ENCODE data around the gene JMJD8. TPM values are rescaled to one million over a fixed set of nuclear protein-coding genes. Genes with fewer than 3 reads are reported as not detected.

JMJD8 gene
- total and polyA plus RNA-seq, 2 experiments from 2014 or later, result 48.5 to 82.5 TPM

GRCh38 chr16:673399-673991 is 10.6 kb downstream of the JMJD8 start (continued):
- TF ChIP-seq, protein P1, sequence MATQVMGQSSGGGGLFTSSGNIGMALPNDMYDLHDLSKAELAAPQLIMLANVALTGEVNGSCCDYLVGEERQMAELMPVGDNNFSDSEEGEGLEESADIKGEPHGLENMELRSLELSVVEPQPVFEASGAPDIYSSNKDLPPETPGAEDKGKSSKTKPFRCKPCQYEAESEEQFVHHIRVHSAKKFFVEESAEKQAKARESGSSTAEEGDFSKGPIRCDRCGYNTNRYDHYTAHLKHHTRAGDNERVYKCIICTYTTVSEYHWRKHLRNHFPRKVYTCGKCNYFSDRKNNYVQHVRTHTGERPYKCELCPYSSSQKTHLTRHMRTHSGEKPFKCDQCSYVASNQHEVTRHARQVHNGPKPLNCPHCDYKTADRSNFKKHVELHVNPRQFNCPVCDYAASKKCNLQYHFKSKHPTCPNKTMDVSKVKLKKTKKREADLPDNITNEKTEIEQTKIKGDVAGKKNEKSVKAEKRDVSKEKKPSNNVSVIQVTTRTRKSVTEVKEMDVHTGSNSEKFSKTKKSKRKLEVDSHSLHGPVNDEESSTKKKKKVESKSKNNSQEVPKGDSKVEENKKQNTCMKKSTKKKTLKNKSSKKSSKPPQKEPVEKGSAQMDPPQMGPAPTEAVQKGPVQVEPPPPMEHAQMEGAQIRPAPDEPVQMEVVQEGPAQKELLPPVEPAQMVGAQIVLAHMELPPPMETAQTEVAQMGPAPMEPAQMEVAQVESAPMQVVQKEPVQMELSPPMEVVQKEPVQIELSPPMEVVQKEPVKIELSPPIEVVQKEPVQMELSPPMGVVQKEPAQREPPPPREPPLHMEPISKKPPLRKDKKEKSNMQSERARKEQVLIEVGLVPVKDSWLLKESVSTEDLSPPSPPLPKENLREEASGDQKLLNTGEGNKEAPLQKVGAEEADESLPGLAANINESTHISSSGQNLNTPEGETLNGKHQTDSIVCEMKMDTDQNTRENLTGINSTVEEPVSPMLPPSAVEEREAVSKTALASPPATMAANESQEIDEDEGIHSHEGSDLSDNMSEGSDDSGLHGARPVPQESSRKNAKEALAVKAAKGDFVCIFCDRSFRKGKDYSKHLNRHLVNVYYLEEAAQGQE (IDR thresholded peaks at IDR 0.05; ENCODE audit: unreplicated experiment), result no peak
- no peak for TF ChIP-seq STAT1 (IDR thresholded peaks at IDR 0.05; ENCODE audit: unreplicated experiment)
- TF ChIP-seq, protein P2, sequence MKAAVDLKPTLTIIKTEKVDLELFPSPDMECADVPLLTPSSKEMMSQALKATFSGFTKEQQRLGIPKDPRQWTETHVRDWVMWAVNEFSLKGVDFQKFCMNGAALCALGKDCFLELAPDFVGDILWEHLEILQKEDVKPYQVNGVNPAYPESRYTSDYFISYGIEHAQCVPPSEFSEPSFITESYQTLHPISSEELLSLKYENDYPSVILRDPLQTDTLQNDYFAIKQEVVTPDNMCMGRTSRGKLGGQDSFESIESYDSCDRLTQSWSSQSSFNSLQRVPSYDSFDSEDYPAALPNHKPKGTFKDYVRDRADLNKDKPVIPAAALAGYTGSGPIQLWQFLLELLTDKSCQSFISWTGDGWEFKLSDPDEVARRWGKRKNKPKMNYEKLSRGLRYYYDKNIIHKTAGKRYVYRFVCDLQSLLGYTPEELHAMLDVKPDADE (IDR thresholded peaks at IDR 0.05), result no peak
- no peak for TF ChIP-seq CREB1 (CRISPR knock-in tag; IDR thresholded peaks at IDR 0.05; ENCODE audit: low read depth)
- no peak for TF ChIP-seq ZNF331 (CRISPR knock-in tag; IDR thresholded peaks at IDR 0.05; ENCODE audit: low read depth)
- no peak for TF ChIP-seq JUNB (IDR thresholded peaks at IDR 0.05; ENCODE audit: unreplicated experiment)
- no peak for TF ChIP-seq POLR2AphosphoS5 (IDR thresholded peaks at IDR 0.05; ENCODE audit: low read depth)
- TF ChIP-seq, protein P3, sequence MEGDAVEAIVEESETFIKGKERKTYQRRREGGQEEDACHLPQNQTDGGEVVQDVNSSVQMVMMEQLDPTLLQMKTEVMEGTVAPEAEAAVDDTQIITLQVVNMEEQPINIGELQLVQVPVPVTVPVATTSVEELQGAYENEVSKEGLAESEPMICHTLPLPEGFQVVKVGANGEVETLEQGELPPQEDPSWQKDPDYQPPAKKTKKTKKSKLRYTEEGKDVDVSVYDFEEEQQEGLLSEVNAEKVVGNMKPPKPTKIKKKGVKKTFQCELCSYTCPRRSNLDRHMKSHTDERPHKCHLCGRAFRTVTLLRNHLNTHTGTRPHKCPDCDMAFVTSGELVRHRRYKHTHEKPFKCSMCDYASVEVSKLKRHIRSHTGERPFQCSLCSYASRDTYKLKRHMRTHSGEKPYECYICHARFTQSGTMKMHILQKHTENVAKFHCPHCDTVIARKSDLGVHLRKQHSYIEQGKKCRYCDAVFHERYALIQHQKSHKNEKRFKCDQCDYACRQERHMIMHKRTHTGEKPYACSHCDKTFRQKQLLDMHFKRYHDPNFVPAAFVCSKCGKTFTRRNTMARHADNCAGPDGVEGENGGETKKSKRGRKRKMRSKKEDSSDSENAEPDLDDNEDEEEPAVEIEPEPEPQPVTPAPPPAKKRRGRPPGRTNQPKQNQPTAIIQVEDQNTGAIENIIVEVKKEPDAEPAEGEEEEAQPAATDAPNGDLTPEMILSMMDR (conservative IDR thresholded peaks at IDR 0.05; ENCODE audit: low read depth in 2 of 2), result no peak
- TF ChIP-seq EZH2 (IDR thresholded peaks at IDR 0.05; ENCODE audit: low read depth, unreplicated experiment), result no peak

DNA sequence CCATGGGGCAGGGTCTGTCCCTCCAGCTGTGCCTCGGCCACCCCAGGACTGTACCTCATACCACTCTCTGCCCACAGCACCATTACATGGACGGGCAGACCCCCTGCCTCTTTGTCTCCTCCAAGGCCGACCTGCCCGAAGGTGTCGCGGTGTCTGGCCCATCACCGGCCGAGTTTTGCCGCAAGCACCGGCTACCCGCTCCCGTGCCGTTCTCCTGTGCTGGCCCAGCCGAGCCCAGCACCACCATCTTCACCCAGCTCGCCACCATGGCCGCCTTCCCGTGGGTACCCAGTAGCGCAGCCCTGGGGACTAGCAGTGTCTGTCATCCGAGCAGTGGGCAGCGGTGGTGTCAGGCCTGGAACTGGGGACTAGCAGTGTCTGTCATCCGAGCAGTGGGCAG is 11.3 kb downstream of the JMJD8 start:
- no peak overlapping the region for H3K4me3 Mint-ChIP-seq
- Histone ChIP-seq H3F3A (replicated peaks; ENCODE audit: low read depth) (peaks cover 17% of the 10 kb centered on the region; the same call in 1 of the 2 replicates), H3K4me2 (no peak overlapping the region), H3K79me2 (replicated peaks; ENCODE audit: insufficient read depth) (peaks cover 16% of the 10 kb centered on the region), H3K4me1 (ENCODE audit: insufficient read depth) (peaks cover 11% of the 10 kb centered on the region; the same call in 1 of the 2 replicates), H2AFZ (no peak overlapping the region), H3K36me3 (ENCODE audit: insufficient read depth) (peaks cover 11% of the 10 kb centered on the region; the same call in 1 of the 2 replicates), H3K27ac (ENCODE audit: low read depth) (no peak overlapping the region), H3K9me2 (ENCODE audit: insufficient read depth) (no peaks in the 10 kb centered on the region), H4K20me1 (replicated peaks; ENCODE audit: insufficient read depth) (peaks cover 3% of the 10 kb centered on the region), H3K27me3 (ENCODE audit: insufficient read depth) (no peaks in the 10 kb centered on the region), H3K4me3 (no peak overlapping the region)
- H3K9me3 Mint-ChIP-seq, result no peaks in the 10 kb centered on the region
- H3K4me1 Mint-ChIP-seq, result peaks cover 12% of the 10 kb centered on the region; the same call in 2 of the 3 replicates
- H3K27me3 Mint-ChIP-seq (ENCODE audit: insufficient read depth, low read depth, poor library complexity), result peaks cover 6% of the 10 kb centered on the region
- no peak overlapping the region for H3K27ac Mint-ChIP-seq
- H3K36me3 Mint-ChIP-seq (ENCODE audit: low read depth), result peaks cover 21% of the 10 kb centered on the region
- no peak for DNase-seq (ENCODE audit: low spot score)
- ATAC-seq, result no peak
- TF ChIP-seq, protein P1 (IDR thresholded peaks at IDR 0.05; ENCODE audit: unreplicated experiment), result no peak
- TF ChIP-seq ZNF114 (CRISPR knock-in tag; IDR thresholded peaks at IDR 0.05) (no peak), JUNB (IDR thresholded peaks at IDR 0.05; ENCODE audit: unreplicated experiment) (no peak), NANOG (IDR thresholded peaks at IDR 0.05; ENCODE audit: borderline replicate concordance) (no peak)
- TF ChIP-seq, protein P3 (conservative IDR thresholded peaks at IDR 0.05; ENCODE audit: low read depth in 2 of 2), result no peak
- TF ChIP-seq, protein P2 (IDR thresholded peaks at IDR 0.05), result no peak
